Measurements from ENCODE around the gene GRIK5. TPM values are rescaled to one million over a fixed set of nuclear protein-coding genes. Genes with fewer than 3 reads are reported as not detected.

Gene GRIK5
- total and polyA plus RNA-seq, 2 donors from 2014 or later: 8.9 to 16.2 TPM

- DNase-seq (no peak), FAIRE-seq (no peak)
- Histone ChIP-seq H3K4me1 (ENCODE audit: control insufficient read depth in 2 of 3, insufficient read depth in 2 of 3, low read depth in 1 of 3, low read length in 3 of 3) (no peaks in the 10 kb centered on the region), H3K9ac (ENCODE audit: low read length in 3 of 3) (no peak overlapping the region), H3K27me3 (ENCODE audit: control insufficient read depth, insufficient read depth, low read length) (no peaks in the 10 kb centered on the region), H3K27ac (ENCODE audit: low read depth in 2 of 2, low read length in 2 of 2) (no peak overlapping the region), H3K4me3 (ENCODE audit: low read length in 3 of 3) (no peak overlapping the region), H3K9me3 (ENCODE audit: control insufficient read depth in 2 of 3, insufficient read depth in 1 of 3, low read length in 3 of 3) (no peaks in the 10 kb centered on the region), H3K36me3 (ENCODE audit: control insufficient read depth in 2 of 3, insufficient read depth in 3 of 3, low read length in 3 of 3) (no peaks in the 10 kb centered on the region)
- intact Hi-C loops (cut with DNase I): no loop called here
- no peak for TF ChIP-seq CTCF (IDR thresholded peaks at IDR 0.05; ENCODE audit: borderline replicate concordance, extremely low read depth, insufficient read depth)
These were observed 59.5 kb downstream of the GRIK5 start for GRCh38 chr19:42010245-42011126.

GRCh38 chr19:42006569-42006968 is 63.4 kb downstream of the GRIK5 start:
- FAIRE-seq: no peak
- H3K27ac ChIP-seq (ENCODE audit: low read depth in 2 of 2, low read length in 2 of 2): no peak overlapping the region
- H3K36me3 ChIP-seq (ENCODE audit: control insufficient read depth in 2 of 3, insufficient read depth in 3 of 3, low read length in 3 of 3): no peaks in the 10 kb centered on the region
- H3K27me3 ChIP-seq (ENCODE audit: control insufficient read depth, insufficient read depth, low read length): no peaks in the 10 kb centered on the region
- no peak for DNase-seq
- H3K4me3 ChIP-seq (ENCODE audit: low read length in 3 of 3): no peak overlapping the region
- no peak for TF ChIP-seq CTCF (IDR thresholded peaks at IDR 0.05; ENCODE audit: borderline replicate concordance, extremely low read depth, insufficient read depth)
- no peaks in the 10 kb centered on the region for H3K4me1 ChIP-seq (ENCODE audit: control insufficient read depth in 2 of 3, insufficient read depth in 2 of 3, low read depth in 1 of 3, low read length in 3 of 3)
- no peak overlapping the region for H3K9ac ChIP-seq (ENCODE audit: low read length in 3 of 3)
- no peaks in the 10 kb centered on the region for H3K9me3 ChIP-seq (ENCODE audit: control insufficient read depth in 2 of 3, insufficient read depth in 1 of 3, low read length in 3 of 3)
- intact Hi-C loops (cut with DNase I): no loop called here

GRCh38 chr19:42005504-42005903 is 64.5 kb downstream of the GRIK5 start:
- no peak overlapping the region for H3K9ac ChIP-seq (ENCODE audit: low read length in 3 of 3)

More at GRCh38 chr19:42005504-42005903, 64.5 kb downstream of the GRIK5 start:
- peaks cover 2% of the 10 kb centered on the region for H3K27me3 ChIP-seq (ENCODE audit: control insufficient read depth, insufficient read depth, low read length)
- no peaks in the 10 kb centered on the region for H3K4me1 ChIP-seq (ENCODE audit: control insufficient read depth in 2 of 3, insufficient read depth in 2 of 3, low read depth in 1 of 3, low read length in 3 of 3)
- no peak for TF ChIP-seq CTCF (IDR thresholded peaks at IDR 0.05; ENCODE audit: borderline replicate concordance, extremely low read depth, insufficient read depth)
- H3K9me3 ChIP-seq (ENCODE audit: control insufficient read depth in 2 of 3, insufficient read depth in 1 of 3, low read length in 3 of 3): no peaks in the 10 kb centered on the region
- H3K27ac ChIP-seq (ENCODE audit: low read depth in 2 of 2, low read length in 2 of 2): no peak overlapping the region
- no peak overlapping the region for H3K4me3 ChIP-seq (ENCODE audit: low read length in 3 of 3)
- intact Hi-C loops (cut with DNase I): no loop called here
- H3K36me3 ChIP-seq (ENCODE audit: control insufficient read depth in 2 of 3, insufficient read depth in 3 of 3, low read length in 3 of 3): no peaks in the 10 kb centered on the region
- DNase-seq: no peak
- FAIRE-seq: no peak

Measured in kidney (tissue), 14 donors.